SU-DHL-6 (cell line): Measurements from ENCODE around the gene SPCS3.

Source experiments
- CTCF ChIP-seq: fragments of 200-600 bp; sonication (generic); IDR thresholded peaks from one replicate; pipeline ENCODE4 v1.5.1; 2017; ENCODE audit warnings: antibody characterized with exemption, mild to moderate bottlenecking, low read length, moderate library complexity; ENCODE audit not compliant: insufficient read depth, poor library complexity, severe bottlenecking
- EZH2phosphoT487 ChIP-seq: fragments of 200-600 bp; sonication (generic), shearing (Covaris generic); conservative IDR thresholded peaks from 2 replicates; pipeline ENCODE4 v1.6.1; 2018; ENCODE audit warnings: mild to moderate bottlenecking, antibody characterized with exemption, low read length, moderate library complexity, mixed read lengths

GRCh38 chr4:176320340-176320975 lies 692 bp downstream of the SPCS3 start:
- TF ChIP-seq CTCF (no peak), EZH2phosphoT487 (no peak)
